T follicular helper cell (primary cell): Measurements from ENCODE around the gene EFNB3.

Experiments
- DNase-seq: peaks from one replicate; pipeline ENCODE4 v3.0.0-alpha.2; 2020; ENCODE audit warnings: low read depth

The EFNB3 gene

GRCh38 chr17:7716901-7717755, 12.1 kb downstream of the EFNB3 start, which contains the start of gene DNAH2:
Gene DNAH2 (plus strand): TSS chr17:7717744. CDS start chr17:7719735, 1,991 bp downstream.
- no peak for DNase-seq

- DNase-seq: no peak
Measured at GRCh38 chr17:7717756-7718350, 12.9 kb downstream of the EFNB3 start.

GRCh38 chr17:7719661-7720060, 14.7 kb downstream of the EFNB3 start:
- no peak for DNase-seq

GRCh38 chr17:7720125-7720524, 15.1 kb downstream of the EFNB3 start:
- DNase-seq: no peak

GRCh38 chr17:7721612-7722011, 16.6 kb downstream of the EFNB3 start:
- no peak for DNase-seq

- DNase-seq: no peak
Measured at GRCh38 chr17:7727886-7728285, 22.9 kb downstream of the EFNB3 start.

- DNase-seq: no peak
Measured at GRCh38 chr17:7729816-7730215, 24.8 kb downstream of the EFNB3 start.

- no peak for DNase-seq
Measured at GRCh38 chr17:7732981-7733539, 28.1 kb downstream of the EFNB3 start.

- DNase-seq: no peak
Measured at GRCh38 chr17:7737601-7738000, 32.6 kb downstream of the EFNB3 start.

GRCh38 chr17:7739746-7740145, 34.7 kb downstream of the EFNB3 start:
- DNase-seq: no peak

GRCh38 chr17:7740481-7741001, 35.5 kb downstream of the EFNB3 start:
- DNase-seq: no peak

- DNase-seq: no peak
Measured at GRCh38 chr17:7742729-7743128, 37.7 kb downstream of the EFNB3 start.

GRCh38 chr17:7744416-7744815, 39.4 kb downstream of the EFNB3 start:
- no peak for DNase-seq

GRCh38 chr17:7745748-7746470, 40.9 kb downstream of the EFNB3 start:
- no peak for DNase-seq

- DNase-seq: no peak
Measured at GRCh38 chr17:7747635-7748071, 42.7 kb downstream of the EFNB3 start.

GRCh38 chr17:7748076-7748775, 43.2 kb downstream of the EFNB3 start:
- no peak for DNase-seq

- no peak for DNase-seq
Measured at GRCh38 chr17:7750321-7750821, 45.4 kb downstream of the EFNB3 start.

GRCh38 chr17:7754656-7755055, 49.7 kb downstream of the EFNB3 start:
- DNase-seq: no peak

- no peak for DNase-seq
Measured at GRCh38 chr17:7755095-7755890, 50.3 kb downstream of the EFNB3 start.

- no peak for DNase-seq
Measured at GRCh38 chr17:7756968-7757367, 52.0 kb downstream of the EFNB3 start.
